Neural progenitor cell (in vitro differentiated cells): Measurements from ENCODE around the gene BBS12.

Source experiments
- EZH2 ChIP-seq: fragments of 200-600 bp; sonication (generic); IDR thresholded peaks from 2 replicates; pipeline ENCODE4 v1.6.1; 2017; ENCODE audit warnings: antibody characterized with exemption, mild to moderate bottlenecking, moderate library complexity
- TF ChIP-seq, protein P1 (sequence below): fragments of 200-600 bp; sonication (generic); IDR thresholded peaks from 2 replicates; pipeline ENCODE4 v1.5.1; 2017; ENCODE audit warnings: antibody characterized with exemption, mild to moderate bottlenecking

DNA sequence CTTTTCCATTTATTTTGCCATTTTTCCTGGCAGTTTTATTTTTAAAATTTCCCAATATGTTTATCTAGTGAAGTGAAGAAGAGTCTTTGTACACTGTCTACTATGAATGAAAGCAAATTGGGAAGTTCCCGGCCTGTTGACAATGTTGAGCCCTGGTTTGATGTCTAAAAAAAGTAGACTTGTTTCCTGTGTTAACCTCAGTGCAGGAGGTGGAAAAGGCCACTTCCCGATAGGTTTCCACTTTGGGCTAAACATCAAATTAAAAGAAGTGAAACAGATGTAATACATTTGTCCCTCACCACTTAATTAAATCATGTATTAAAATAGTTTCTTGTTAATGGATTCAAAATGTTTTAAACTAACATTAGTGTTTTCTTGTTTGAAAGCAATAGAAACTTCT lies 30.0 kb downstream of the BBS12 start:
- TF ChIP-seq, protein P1, sequence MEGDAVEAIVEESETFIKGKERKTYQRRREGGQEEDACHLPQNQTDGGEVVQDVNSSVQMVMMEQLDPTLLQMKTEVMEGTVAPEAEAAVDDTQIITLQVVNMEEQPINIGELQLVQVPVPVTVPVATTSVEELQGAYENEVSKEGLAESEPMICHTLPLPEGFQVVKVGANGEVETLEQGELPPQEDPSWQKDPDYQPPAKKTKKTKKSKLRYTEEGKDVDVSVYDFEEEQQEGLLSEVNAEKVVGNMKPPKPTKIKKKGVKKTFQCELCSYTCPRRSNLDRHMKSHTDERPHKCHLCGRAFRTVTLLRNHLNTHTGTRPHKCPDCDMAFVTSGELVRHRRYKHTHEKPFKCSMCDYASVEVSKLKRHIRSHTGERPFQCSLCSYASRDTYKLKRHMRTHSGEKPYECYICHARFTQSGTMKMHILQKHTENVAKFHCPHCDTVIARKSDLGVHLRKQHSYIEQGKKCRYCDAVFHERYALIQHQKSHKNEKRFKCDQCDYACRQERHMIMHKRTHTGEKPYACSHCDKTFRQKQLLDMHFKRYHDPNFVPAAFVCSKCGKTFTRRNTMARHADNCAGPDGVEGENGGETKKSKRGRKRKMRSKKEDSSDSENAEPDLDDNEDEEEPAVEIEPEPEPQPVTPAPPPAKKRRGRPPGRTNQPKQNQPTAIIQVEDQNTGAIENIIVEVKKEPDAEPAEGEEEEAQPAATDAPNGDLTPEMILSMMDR: no peak
- no peak for TF ChIP-seq EZH2
